Gastroesophageal sphincter (tissue), 3 donors: ENCODE results near the gene GALNT12.

Experiments used
- CTCF ChIP-seq, 4 experiments: fragments of 200-600 bp in 2 of 4; fragments of 450-650 bp in 2 of 4; sonication (generic) in 1 of 4; IDR thresholded peaks; one replicate each; pipeline ENCODE4 v1.5.1; 2017 to 2019; ENCODE audit warnings: antibody characterized with exemption in 4 of 4, mild to moderate bottlenecking in 2 of 4, moderate library complexity in 2 of 4
- EP300 ChIP-seq: sonication (generic); formaldehyde crosslinking; IDR thresholded peaks from one replicate; pipeline ENCODE4 v1.6.1; 2017; ENCODE audit warnings: antibody characterized with exemption, mild to moderate bottlenecking
- POLR2A ChIP-seq, 2 donors: fragments of 450-650 bp; IDR thresholded peaks; one replicate each; pipeline ENCODE4 v1.6.1; 2017; ENCODE audit warnings: antibody characterized with exemption in 2 of 2, mild to moderate bottlenecking in 2 of 2, moderate library complexity in 1 of 2
- POLR2AphosphoS5 ChIP-seq: sonication (generic); formaldehyde crosslinking; IDR thresholded peaks from one replicate; pipeline ENCODE4 v1.6.1; 2017; ENCODE audit warnings: antibody characterized with exemption

GRCh38 chr9:98818764-98819163 lies 11.3 kb downstream of the GALNT12 start:
- TF ChIP-seq POLR2A (IDR thresholded peaks at IDR 0.05), result no peak
- no peak for TF ChIP-seq EP300
- no peak for TF ChIP-seq CTCF (IDR thresholded peaks at IDR 0.05)
- no peak for TF ChIP-seq POLR2AphosphoS5
